Prostate gland (tissue), 2 donors: Measurements from ENCODE around the gene UBE2E1. TPM values are rescaled to one million over a fixed set of nuclear protein-coding genes. Genes with fewer than 3 reads are reported as not detected.

ENCODE experiments used
- DNase-seq: peaks from one replicate; pipeline ENCODE4 v3.0.0-alpha.2; 2019; ENCODE audit warnings: low spot score
- H3K27ac ChIP-seq, 2 donors: fragments of 200-600 bp; sonication (generic); 2 replicates each; pipeline ENCODE4 v1.5.1; 2017 to 2019
- H3K27me3 ChIP-seq: fragments of 200-600 bp; sonication (generic); replicated peaks from 2 replicates; pipeline ENCODE4 v1.5.1; 2019; ENCODE audit not compliant: insufficient read depth
- H3K36me3 ChIP-seq, 2 donors: fragments of 200-600 bp; sonication (generic); 1 replicate in 1 of 2; 2 replicates in 1 of 2; pipeline versions ENCODE4 v1.5.1 to v1.8.1; 2017 to 2019
- H3K4me1 ChIP-seq: fragments of 200-600 bp; sonication (generic); replicated peaks from 2 replicates; pipeline ENCODE4 v1.5.1; 2019
- H3K4me3 ChIP-seq, 2 donors: fragments of 200-600 bp; sonication (generic); 2 replicates each; pipeline ENCODE4 v1.5.1; 2017 to 2019
- H3K9me3 ChIP-seq: fragments of 200-600 bp; sonication (generic); 2 replicates; pipeline ENCODE4 v1.5.1; 2017
- POLR2A ChIP-seq: fragments of 450-650 bp; IDR thresholded peaks from one replicate; pipeline ENCODE4 v1.6.1; 2016; ENCODE audit warnings: antibody characterized with exemption, mild to moderate bottlenecking
- POLR2AphosphoS5 ChIP-seq: sonication (generic); formaldehyde crosslinking; IDR thresholded peaks from one replicate; pipeline ENCODE4 v1.6.1; 2017; ENCODE audit warnings: antibody characterized with exemption
- WGBS: methylation state at CpG from one replicate; pipeline ENCODE4 v1.1.5; 2018; 5-methylcytosine and 5-hydroxymethylcytosine counted together
- intact Hi-C: fragments of 100-400 bp; cut with DNase I; formaldehyde crosslinking; loops from one replicate; pipeline ENCODE4 v1.14.2; 2022
- total RNA-seq, 2 donors: library from RNA; depleted of rRNA; stranded (reverse); fragments of >200 nt; gene quantifications; one replicate each; pipeline ENCODE4 v1.1.0, GENCODE V29; 2016
- TF ChIP-seq, protein P1 (sequence below), 4 experiments: fragments of 200-600 bp in 2 of 4; fragments of 450-650 bp in 2 of 4; sonication (generic) in 2 of 4; IDR thresholded peaks; 1 replicate in 3 of 4; 2 replicates in 1 of 4; pipeline ENCODE4 v1.5.1; 2016 to 2019; ENCODE audit warnings: antibody characterized with exemption in 4 of 4, mild to moderate bottlenecking in 2 of 4, moderate library complexity in 2 of 4

UBE2E1 gene
- total RNA-seq, 2 donors from 2014 or later = 77.8 to 92.1 TPM

DNA sequence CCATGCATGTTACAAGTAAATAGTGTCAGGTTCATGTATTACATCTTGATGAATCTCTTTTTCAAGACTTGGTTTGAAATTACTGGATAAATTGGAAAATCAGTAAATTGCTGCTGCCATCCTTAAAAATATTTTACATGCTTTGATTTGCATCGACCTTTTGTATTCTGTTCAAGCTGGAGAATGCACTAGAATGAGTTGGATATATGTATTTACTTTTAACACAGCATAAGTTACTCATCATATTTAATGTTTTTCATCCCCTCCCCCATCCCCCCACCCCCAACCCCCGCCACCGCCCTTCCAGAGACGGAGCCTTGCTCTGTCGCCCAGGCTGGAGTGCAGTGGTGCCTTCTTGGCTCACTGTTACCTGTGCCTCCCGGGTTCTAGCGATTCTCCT lies 16.8 kb downstream of the UBE2E1 start:
- WGBS = 91% methylated on average over 7 of the region's 7 CpGs
- Histone ChIP-seq H3K4me3 (no peak overlapping the region), H3K27ac (no peak overlapping the region), H3K27me3 (no peaks in the 10 kb centered on the region), H3K9me3 (no peaks in the 10 kb centered on the region), H3K4me1 (no peaks in the 10 kb centered on the region), H3K36me3 (no peaks in the 10 kb centered on the region)
- intact Hi-C loops = no loop called here
- DNase-seq = no peak
- TF ChIP-seq, protein P1, sequence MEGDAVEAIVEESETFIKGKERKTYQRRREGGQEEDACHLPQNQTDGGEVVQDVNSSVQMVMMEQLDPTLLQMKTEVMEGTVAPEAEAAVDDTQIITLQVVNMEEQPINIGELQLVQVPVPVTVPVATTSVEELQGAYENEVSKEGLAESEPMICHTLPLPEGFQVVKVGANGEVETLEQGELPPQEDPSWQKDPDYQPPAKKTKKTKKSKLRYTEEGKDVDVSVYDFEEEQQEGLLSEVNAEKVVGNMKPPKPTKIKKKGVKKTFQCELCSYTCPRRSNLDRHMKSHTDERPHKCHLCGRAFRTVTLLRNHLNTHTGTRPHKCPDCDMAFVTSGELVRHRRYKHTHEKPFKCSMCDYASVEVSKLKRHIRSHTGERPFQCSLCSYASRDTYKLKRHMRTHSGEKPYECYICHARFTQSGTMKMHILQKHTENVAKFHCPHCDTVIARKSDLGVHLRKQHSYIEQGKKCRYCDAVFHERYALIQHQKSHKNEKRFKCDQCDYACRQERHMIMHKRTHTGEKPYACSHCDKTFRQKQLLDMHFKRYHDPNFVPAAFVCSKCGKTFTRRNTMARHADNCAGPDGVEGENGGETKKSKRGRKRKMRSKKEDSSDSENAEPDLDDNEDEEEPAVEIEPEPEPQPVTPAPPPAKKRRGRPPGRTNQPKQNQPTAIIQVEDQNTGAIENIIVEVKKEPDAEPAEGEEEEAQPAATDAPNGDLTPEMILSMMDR (IDR thresholded peaks at IDR 0.05) = no peak
- TF ChIP-seq POLR2A (no peak), POLR2AphosphoS5 (no peak)

DNA sequence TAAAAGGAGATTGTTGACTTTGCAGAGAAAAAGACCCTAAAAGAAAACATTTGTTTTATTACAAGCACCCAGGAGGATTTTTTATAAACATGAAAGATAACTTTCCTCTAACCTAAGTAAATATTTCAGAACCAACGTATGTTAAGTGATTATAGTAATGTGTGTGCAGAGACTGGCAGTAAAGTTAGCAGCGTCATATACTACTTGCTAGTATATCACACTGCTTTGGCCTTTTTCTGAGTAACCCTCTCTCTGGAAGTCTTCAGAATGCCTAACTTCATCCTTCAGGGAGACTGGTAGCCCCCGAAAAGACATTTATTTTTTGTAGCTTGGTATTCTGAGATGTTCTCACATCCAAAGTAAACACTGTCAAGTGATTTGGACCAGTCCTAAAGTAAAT lies 17.9 kb downstream of the UBE2E1 start:
- H3K36me3 ChIP-seq = no peaks in the 10 kb centered on the region
- intact Hi-C loops = no loop called here
- no peak overlapping the region for H3K4me3 ChIP-seq
- H3K4me1 ChIP-seq = no peaks in the 10 kb centered on the region
- H3K27me3 ChIP-seq = no peaks in the 10 kb centered on the region
- H3K9me3 ChIP-seq = no peaks in the 10 kb centered on the region
- DNase-seq = no peak
- WGBS = 40% methylated on average over 3 of the region's 3 CpGs
- no peak for TF ChIP-seq POLR2A
- TF ChIP-seq POLR2AphosphoS5 = no peak
- TF ChIP-seq, protein P1 (IDR thresholded peaks at IDR 0.05) = no peak
- no peak overlapping the region for H3K27ac ChIP-seq

DNA sequence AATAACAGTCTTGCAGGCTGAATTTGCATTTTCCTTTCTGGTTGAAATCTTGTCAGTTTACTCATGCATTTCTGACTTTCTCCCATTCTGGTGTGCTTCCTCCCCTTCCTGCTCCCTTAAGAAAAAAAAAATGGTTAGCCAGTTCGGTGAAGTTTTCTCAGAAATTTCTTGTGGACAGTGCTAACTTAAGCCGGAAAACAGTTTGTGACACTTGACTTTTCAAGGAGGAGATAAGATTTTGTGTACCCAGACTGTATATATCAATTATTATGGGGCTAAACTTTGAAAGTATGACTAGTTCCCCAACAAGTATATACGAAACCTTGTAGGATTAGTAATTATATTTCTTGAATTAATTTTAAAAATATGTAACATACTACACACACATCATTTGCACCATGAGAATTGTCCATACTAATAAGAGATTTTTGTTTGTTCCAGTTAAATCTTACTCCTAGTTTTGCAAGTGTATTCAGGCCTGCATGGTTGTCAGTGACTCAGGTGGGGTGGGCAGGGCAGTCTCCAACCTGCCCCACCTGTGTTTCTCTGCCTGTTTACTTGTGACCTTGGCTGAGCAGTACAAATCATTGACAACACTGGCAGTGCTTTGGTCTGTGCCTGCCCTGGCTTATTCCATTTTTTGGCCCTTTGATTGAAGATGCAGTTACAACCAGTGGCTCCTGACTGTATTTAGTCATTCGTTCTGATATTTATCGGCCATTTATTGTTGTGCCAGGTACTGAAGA lies 19.1 kb downstream of the UBE2E1 start:
- Histone ChIP-seq H3K9me3 (no peaks in the 10 kb centered on the region), H3K27ac (no peak overlapping the region), H3K4me1 (no peaks in the 10 kb centered on the region), H3K4me3 (no peak overlapping the region), H3K27me3 (no peaks in the 10 kb centered on the region), H3K36me3 (no peaks in the 10 kb centered on the region)
- 59% methylated on average over 5 of the region's 5 CpGs for WGBS
- intact Hi-C loops = no loop called here
- DNase-seq = no peak
- TF ChIP-seq POLR2AphosphoS5 (no peak), POLR2A (no peak)
- TF ChIP-seq, protein P1 (IDR thresholded peaks at IDR 0.05) = no peak

DNA sequence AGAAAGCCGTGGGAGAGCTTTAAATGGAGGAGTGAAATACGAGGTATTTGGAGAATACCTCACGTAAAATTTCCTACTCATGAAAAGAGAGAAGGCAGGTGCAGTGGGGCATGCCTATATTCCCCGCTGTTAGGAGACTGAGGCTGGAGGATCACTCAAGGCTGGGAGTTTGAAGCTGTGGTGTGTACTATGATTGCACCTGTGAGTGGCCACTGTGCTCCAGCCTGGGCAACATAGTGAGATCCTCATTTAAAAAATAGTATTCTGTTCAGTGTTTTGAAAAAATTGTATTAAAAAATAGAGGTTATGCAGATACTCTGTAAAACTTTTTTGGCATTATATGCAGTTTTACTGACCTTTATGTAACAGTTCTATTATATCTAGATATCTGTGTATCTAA lies 20.0 kb downstream of the UBE2E1 start:
- DNase-seq = no peak
- 96% methylated on average over 4 of the region's 4 CpGs for WGBS
- no peaks in the 10 kb centered on the region for H3K9me3 ChIP-seq
- no peaks in the 10 kb centered on the region for H3K36me3 ChIP-seq
- no peaks in the 10 kb centered on the region for H3K27me3 ChIP-seq
- no peak overlapping the region for H3K4me3 ChIP-seq
- H3K4me1 ChIP-seq = no peaks in the 10 kb centered on the region
- intact Hi-C loops = no loop called here
- H3K27ac ChIP-seq = no peak overlapping the region
- no peak for TF ChIP-seq POLR2A
- TF ChIP-seq POLR2AphosphoS5 = no peak
- TF ChIP-seq, protein P1 (IDR thresholded peaks at IDR 0.05) = no peak

DNA sequence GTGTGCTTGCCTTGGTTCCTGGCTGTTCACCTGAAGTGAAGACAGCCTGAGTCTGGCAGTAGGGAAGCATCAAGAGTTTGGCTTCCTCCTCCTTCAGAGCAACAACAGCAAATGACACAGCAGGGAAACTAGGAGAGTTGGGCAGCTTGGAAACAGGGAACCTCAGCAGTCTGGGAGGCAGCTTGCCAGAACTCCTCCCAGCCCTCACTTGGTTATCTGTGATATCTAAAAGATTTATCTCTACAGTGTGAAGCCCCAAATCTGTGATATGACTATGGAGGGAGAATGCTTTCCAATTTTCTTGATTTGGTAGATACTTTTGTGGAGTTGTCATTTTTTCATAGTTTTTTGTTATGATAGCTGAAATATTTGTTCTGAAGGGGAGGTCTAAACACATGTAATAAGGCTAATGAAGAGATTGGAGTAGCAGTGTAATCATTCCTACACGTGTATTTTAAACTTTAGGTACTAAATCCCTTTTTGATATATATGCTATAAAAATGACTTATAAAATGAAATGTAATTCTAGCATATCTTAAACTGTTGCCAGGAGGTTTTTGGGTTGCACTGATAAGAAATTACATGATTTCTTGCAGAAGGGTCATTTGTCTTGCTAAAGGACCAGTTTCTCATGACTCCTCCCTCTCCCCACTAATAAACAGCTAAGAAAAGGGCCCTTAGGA lies 20.8 kb downstream of the UBE2E1 start:
- WGBS = 24% methylated on average over 1 of the region's 1 CpG
- Histone ChIP-seq H3K27ac (no peak overlapping the region), H3K4me1 (no peaks in the 10 kb centered on the region), H3K36me3 (no peaks in the 10 kb centered on the region), H3K9me3 (no peaks in the 10 kb centered on the region), H3K4me3 (no peak overlapping the region), H3K27me3 (no peaks in the 10 kb centered on the region)
- TF ChIP-seq POLR2A (no peak), POLR2AphosphoS5 (no peak)
- TF ChIP-seq, protein P1 (IDR thresholded peaks at IDR 0.05) = no peak
- intact Hi-C loops = no loop called here
- no peak for DNase-seq
